ENCODE measurements around the gene PXDN.

PXDN gene

DNA sequence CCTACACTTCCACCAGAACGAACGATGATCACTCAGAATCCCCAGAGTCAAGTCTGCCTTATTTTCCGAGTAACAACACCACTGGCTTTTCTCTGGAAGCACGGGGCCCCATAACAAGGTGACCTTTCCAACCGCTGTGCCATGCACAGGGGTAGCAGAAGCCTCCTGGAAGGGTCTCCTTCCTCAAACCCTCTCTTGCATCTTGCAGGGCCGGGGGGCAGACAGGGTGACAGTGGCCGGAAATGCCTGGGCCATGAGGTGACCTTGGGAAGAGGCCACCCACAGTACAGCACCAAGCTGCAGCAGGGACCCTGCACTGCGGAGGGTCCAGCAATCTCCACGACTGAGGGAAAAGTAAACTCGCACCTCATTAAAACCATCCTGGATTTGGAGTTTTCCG lies 108.5 kb downstream of the PXDN start:
- peaks cover 9% of the 10 kb centered on the region for H3K4me1 ChIP-seq (ENCODE audit: control insufficient read depth, insufficient read depth, low read length, unreplicated experiment)
- peaks cover 17% of the 10 kb centered on the region; the same call in 1 of the 2 replicates for H3K36me3 ChIP-seq (ENCODE audit: insufficient read depth, low read length)

DNA sequence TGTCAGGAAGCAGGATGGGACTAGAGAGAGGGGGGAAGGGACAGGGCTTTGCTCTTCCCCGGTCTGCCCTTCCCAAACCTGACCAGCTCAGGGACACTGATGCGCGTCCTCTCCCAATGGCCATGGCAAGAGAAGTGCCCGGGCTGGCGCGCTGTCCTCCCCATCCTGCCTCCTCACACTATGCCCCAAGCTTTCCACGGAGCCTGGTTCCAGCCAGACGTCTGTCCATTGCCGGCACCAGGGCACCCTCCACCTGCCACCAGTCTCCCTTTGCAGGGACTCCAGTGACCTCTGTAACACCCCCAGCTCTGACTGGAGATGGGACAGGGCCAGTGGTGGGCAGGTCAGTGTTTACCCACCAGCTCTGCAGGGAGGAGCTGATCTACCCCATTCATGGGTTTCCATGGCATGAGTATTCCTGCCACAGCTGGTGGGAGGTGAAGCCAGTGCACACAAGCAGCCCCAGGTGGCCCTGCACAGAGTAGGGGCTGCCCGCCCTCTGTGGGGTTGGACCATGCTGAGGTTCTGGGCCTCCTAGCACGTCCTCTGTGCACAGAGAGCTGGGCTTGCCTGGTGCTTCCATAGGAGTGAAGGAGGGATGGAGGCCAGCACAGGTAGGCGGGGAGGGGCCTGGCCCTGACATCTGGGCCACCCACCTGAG lies 109.5 kb downstream of the PXDN start:
- H2AFZ ChIP-seq (ENCODE audit: low read length, unreplicated experiment), result no peak overlapping the region
- no peaks in the 10 kb centered on the region for H3K79me2 ChIP-seq (ENCODE audit: control insufficient read depth, insufficient read depth, low read length, unreplicated experiment)
- peaks cover 9% of the 10 kb centered on the region for H3K4me1 ChIP-seq (ENCODE audit: control insufficient read depth, insufficient read depth, low read length, unreplicated experiment)
- peaks cover 22% of the 10 kb centered on the region for H3K36me3 ChIP-seq (ENCODE audit: insufficient read depth, low read length)
- H3K4me3 ChIP-seq (ENCODE audit: low read depth, low read length), result no peak overlapping the region
- H3K27me3 ChIP-seq (ENCODE audit: insufficient read depth, low read length), result no peaks in the 10 kb centered on the region
- H3K27ac ChIP-seq (ENCODE audit: low read depth, low read length), result no peak overlapping the region

More for the DNA sequence above, 108.5 kb downstream of the PXDN start:
- Histone ChIP-seq H3K79me2 (ENCODE audit: control insufficient read depth, insufficient read depth, low read length, unreplicated experiment) (no peaks in the 10 kb centered on the region), H3K27ac (ENCODE audit: low read depth, low read length) (no peak overlapping the region), H2AFZ (ENCODE audit: low read length, unreplicated experiment) (no peak overlapping the region), H3K4me3 (ENCODE audit: low read depth, low read length) (no peak overlapping the region), H3K27me3 (ENCODE audit: insufficient read depth, low read length) (no peaks in the 10 kb centered on the region)

DNA sequence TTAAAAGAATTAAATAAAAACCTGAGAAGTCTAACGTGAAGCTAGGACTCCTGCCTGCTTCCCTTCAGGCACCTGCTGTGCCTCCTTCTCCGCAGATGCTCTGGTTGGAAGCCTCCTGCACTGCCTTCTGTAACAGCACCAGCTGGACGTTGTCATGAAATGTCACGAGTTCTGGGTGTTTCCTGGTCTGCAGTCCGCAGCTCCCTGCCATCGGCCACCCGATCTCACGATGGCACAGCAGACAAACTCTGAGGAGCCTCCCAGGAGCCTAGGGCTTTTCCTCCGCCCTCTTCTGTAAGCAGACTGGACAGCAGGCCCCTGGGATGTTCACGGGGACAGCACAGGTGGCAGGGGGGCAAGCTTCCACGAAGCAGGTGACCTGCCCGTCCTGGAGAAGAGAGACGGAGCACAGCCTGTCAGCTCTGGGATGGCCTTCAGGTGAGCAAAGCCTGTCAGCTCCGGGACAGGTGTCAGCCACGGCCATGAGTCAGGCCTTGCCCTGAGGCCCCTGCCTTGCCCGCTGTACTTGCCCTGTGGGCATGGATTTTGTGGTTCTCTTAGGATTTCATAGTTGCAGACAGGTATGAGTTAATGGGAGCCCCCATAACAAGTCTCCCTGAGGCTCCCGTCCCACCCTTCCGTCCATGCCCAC lies 110.3 kb downstream of the PXDN start:
- no peak overlapping the region for H2AFZ ChIP-seq (ENCODE audit: low read length, unreplicated experiment)
- no peaks in the 10 kb centered on the region for H3K27me3 ChIP-seq (ENCODE audit: insufficient read depth, low read length)
- peaks cover 11% of the 10 kb centered on the region for H3K4me1 ChIP-seq (ENCODE audit: control insufficient read depth, insufficient read depth, low read length, unreplicated experiment)
- no peak overlapping the region for H3K27ac ChIP-seq (ENCODE audit: low read depth, low read length)
- H3K4me3 ChIP-seq (ENCODE audit: low read depth, low read length), result no peak overlapping the region
- no peaks in the 10 kb centered on the region for H3K79me2 ChIP-seq (ENCODE audit: control insufficient read depth, insufficient read depth, low read length, unreplicated experiment)
- peaks cover 24% of the 10 kb centered on the region for H3K36me3 ChIP-seq (ENCODE audit: insufficient read depth, low read length)

DNA sequence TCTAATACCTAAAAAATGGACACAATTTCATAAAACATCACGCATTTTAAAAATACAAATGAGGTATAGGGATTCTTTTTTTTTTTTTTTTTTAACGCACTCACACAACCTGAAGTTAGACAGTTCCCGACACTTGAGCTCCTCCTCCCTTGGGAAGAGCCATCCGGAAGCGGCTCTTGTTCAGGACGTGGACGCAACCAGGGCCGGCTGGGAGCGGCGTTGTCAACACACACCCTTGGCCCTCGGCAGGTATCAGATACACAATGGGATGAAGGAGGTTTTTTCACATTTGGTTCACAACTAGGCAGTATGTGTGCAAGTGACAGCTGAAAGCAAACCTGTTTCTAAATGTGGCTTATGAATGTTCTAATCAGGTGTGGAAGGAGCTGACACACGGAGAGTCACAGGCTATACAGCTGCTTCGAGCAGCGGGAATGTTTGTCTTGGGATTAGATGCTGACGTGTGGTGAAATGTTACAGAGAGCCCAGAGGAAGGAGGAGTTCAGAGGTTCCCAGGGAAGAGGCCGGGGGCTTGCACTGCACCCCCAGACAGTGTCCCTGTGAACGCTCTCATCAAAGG lies 111.1 kb downstream of the PXDN start:
- peaks cover 24% of the 10 kb centered on the region for H3K36me3 ChIP-seq (ENCODE audit: insufficient read depth, low read length)
- peaks cover 18% of the 10 kb centered on the region for H3K4me1 ChIP-seq (ENCODE audit: control insufficient read depth, insufficient read depth, low read length, unreplicated experiment)
- no peak overlapping the region for H3K27ac ChIP-seq (ENCODE audit: low read depth, low read length)

DNA sequence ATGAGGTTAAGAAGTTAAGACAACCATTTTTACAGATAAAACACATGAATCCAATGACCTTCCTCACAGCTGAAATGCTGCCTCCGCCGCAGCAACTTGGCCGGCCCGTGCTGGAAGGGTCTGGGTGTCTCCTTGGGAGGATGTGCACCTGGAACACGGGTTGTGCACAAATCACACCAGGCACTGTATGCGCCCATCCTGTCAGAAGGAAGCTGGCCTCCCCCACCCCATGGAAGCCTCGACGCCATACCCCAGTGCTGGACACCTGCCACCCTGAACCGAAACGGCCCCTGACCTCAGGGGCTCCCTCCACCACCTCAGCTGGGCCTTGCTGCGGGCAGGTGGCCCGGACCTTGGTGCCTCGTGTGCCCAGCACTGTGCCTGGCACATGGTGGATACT lies 111.8 kb downstream of the PXDN start:
- H3K36me3 ChIP-seq (ENCODE audit: insufficient read depth, low read length), result peaks cover 24% of the 10 kb centered on the region
- no peak overlapping the region for H2AFZ ChIP-seq (ENCODE audit: low read length, unreplicated experiment)
- H3K27ac ChIP-seq (ENCODE audit: low read depth, low read length), result no peak overlapping the region
- H3K79me2 ChIP-seq (ENCODE audit: control insufficient read depth, insufficient read depth, low read length, unreplicated experiment), result no peaks in the 10 kb centered on the region
- peaks cover 18% of the 10 kb centered on the region for H3K4me1 ChIP-seq (ENCODE audit: control insufficient read depth, insufficient read depth, low read length, unreplicated experiment)
- no peak overlapping the region for H3K4me3 ChIP-seq (ENCODE audit: low read depth, low read length)
- no peaks in the 10 kb centered on the region for H3K27me3 ChIP-seq (ENCODE audit: insufficient read depth, low read length)

More for the DNA sequence above, 111.1 kb downstream of the PXDN start:
- no peaks in the 10 kb centered on the region for H3K27me3 ChIP-seq (ENCODE audit: insufficient read depth, low read length)
- H2AFZ ChIP-seq (ENCODE audit: low read length, unreplicated experiment), result no peak overlapping the region
- no peaks in the 10 kb centered on the region for H3K79me2 ChIP-seq (ENCODE audit: control insufficient read depth, insufficient read depth, low read length, unreplicated experiment)
- no peak overlapping the region for H3K4me3 ChIP-seq (ENCODE audit: low read depth, low read length)

DNA sequence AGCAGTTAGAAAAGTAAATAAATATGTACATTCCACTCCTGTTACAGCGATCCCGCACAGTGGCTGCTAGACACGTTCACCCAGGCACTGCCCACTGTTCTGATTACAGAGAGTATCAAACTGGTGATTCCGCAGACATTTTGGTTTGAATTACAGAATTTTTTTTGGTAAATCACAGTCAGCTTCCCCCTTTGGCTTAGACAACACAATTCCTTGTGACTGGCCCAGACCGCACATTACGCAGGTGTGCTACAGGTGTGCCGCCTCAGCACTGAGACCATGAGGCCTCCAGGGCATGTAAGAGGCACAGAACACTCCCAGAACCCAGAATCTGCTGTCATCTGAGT lies 112.3 kb downstream of the PXDN start:
- H2AFZ ChIP-seq (ENCODE audit: low read length, unreplicated experiment), result no peak overlapping the region
- peaks cover 3% of the 10 kb centered on the region; the same call in 1 of the 2 replicates for H3K27me3 ChIP-seq (ENCODE audit: insufficient read depth, low read length)
- peaks cover 18% of the 10 kb centered on the region for H3K4me1 ChIP-seq (ENCODE audit: control insufficient read depth, insufficient read depth, low read length, unreplicated experiment)
- H3K79me2 ChIP-seq (ENCODE audit: control insufficient read depth, insufficient read depth, low read length, unreplicated experiment), result no peaks in the 10 kb centered on the region
- peak overlapping the region; percentile 7; the same call in 1 of the 2 replicates for H3K27ac ChIP-seq (ENCODE audit: low read depth, low read length)
- H3K36me3 ChIP-seq (ENCODE audit: insufficient read depth, low read length), result peaks cover 24% of the 10 kb centered on the region
- H3K4me3 ChIP-seq (ENCODE audit: low read depth, low read length), result no peak overlapping the region

DNA sequence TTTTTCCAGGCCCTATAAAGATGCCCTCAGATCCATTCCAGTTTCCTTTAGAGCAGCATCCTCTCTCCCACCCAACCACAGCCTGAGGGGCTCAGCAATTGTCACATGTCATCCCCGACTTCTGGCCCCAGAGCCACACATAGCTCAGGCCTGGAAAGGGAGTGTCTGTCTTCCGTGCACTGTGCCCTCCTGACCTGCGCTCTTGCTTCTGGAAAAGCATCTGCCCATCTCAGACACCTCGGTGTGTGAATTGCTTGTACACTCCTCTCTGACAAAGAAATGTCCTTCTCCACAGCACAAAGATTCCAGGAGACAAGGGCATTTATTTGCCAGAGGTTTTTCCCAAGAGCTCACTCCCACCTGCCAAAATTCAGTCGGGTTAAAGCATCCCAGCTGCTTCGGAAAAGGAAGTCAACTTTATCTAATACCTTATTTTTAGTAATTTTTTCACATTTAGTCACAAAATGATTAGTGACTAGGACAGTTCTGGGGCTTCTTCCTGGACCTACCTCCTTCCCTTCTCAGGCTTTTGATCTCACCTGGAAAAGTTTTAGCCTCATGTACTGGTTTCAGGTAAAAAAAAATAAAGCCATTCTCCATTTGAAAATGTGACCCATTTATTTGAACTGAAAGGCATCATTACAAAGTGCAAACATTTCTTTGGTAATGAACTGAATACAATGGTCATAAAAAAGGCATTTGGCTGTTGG lies 112.9 kb downstream of the PXDN start:
- no peak overlapping the region for H2AFZ ChIP-seq (ENCODE audit: low read length, unreplicated experiment)
- no peak overlapping the region for H3K27ac ChIP-seq (ENCODE audit: low read depth, low read length)
- H3K36me3 ChIP-seq (ENCODE audit: insufficient read depth, low read length), result peaks cover 24% of the 10 kb centered on the region

DNA sequence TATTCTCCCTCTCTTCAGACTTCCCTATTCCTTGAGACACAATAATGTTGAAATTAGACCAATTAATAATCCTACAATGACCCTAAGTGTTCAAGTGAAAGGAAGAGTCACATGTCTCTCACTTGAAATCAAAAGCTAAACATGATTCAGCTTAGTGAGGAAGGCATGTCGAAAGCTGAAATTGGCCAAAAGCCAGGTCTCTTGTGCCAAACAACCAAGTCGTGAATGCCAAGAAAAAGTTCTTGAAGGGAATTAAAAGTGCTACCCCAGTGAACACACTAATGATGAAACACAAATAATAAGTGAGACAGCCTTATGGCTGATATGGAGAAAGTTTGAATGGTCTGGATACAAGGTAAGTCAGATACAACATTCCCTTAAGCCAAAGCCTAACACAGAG lies 115.4 kb downstream of the PXDN start:
- no peak overlapping the region for H3K4me3 ChIP-seq (ENCODE audit: low read depth, low read length)
- peaks cover 20% of the 10 kb centered on the region for H3K36me3 ChIP-seq (ENCODE audit: insufficient read depth, low read length)
- H2AFZ ChIP-seq (ENCODE audit: low read length, unreplicated experiment), result no peak overlapping the region
- peaks cover 24% of the 10 kb centered on the region for H3K4me1 ChIP-seq (ENCODE audit: control insufficient read depth, insufficient read depth, low read length, unreplicated experiment)
- H3K27ac ChIP-seq (ENCODE audit: low read depth, low read length), result peak overlapping the region; percentile 30; the same call in 1 of the 2 replicates
- H3K27me3 ChIP-seq (ENCODE audit: insufficient read depth, low read length), result peaks cover 10% of the 10 kb centered on the region; the same call in 1 of the 2 replicates
- no peaks in the 10 kb centered on the region for H3K79me2 ChIP-seq (ENCODE audit: control insufficient read depth, insufficient read depth, low read length, unreplicated experiment)

More for the DNA sequence above, 112.9 kb downstream of the PXDN start:
- peaks cover 5% of the 10 kb centered on the region; the same call in 1 of the 2 replicates for H3K27me3 ChIP-seq (ENCODE audit: insufficient read depth, low read length)
- no peaks in the 10 kb centered on the region for H3K79me2 ChIP-seq (ENCODE audit: control insufficient read depth, insufficient read depth, low read length, unreplicated experiment)
- H3K4me3 ChIP-seq (ENCODE audit: low read depth, low read length), result no peak overlapping the region
- H3K4me1 ChIP-seq (ENCODE audit: control insufficient read depth, insufficient read depth, low read length, unreplicated experiment), result peaks cover 18% of the 10 kb centered on the region

DNA sequence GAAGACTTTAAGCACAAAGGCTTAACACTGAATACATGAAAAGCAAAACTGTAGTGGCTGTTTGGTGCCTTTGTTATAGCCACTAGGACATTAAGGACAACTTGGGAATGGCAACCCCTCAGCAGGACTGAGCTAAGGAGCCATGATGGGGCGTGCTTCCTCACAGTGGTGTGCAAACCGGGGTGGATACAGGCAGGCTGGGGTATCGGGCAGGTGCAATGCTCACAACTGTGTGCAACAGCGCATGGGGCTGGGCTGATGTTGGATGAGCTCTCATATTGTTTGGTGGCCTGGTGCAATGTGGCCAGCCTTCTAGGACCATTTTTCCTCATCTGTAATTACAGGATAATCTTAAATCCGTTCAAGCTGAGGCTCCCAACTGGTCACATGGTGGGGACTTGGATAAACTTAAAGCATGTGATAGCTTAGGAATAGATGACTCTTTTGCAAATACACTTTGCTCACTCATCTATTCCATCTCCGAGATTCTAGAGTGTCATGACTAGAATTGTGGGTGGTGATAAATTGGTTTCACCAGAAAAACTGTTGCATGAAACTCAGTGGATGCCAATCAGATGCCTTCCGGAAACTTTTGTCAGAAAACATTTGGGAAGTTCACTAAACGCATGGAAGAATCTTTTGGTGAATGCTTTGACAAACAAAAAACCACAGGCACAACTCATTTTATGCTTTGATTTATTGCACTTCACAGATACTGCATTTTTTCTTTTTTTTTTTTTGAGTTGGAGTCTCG lies 116.5 kb downstream of the PXDN start:
- peaks cover 24% of the 10 kb centered on the region for H3K4me1 ChIP-seq (ENCODE audit: control insufficient read depth, insufficient read depth, low read length, unreplicated experiment)
- peaks cover 10% of the 10 kb centered on the region; the same call in 1 of the 2 replicates for H3K27me3 ChIP-seq (ENCODE audit: insufficient read depth, low read length)
- no peak overlapping the region for H3K4me3 ChIP-seq (ENCODE audit: low read depth, low read length)
- H2AFZ ChIP-seq (ENCODE audit: low read length, unreplicated experiment), result no peak overlapping the region
- H3K36me3 ChIP-seq (ENCODE audit: insufficient read depth, low read length), result peaks cover 13% of the 10 kb centered on the region
- no peaks in the 10 kb centered on the region for H3K79me2 ChIP-seq (ENCODE audit: control insufficient read depth, insufficient read depth, low read length, unreplicated experiment)
- H3K27ac ChIP-seq (ENCODE audit: low read depth, low read length), result no peak overlapping the region

DNA sequence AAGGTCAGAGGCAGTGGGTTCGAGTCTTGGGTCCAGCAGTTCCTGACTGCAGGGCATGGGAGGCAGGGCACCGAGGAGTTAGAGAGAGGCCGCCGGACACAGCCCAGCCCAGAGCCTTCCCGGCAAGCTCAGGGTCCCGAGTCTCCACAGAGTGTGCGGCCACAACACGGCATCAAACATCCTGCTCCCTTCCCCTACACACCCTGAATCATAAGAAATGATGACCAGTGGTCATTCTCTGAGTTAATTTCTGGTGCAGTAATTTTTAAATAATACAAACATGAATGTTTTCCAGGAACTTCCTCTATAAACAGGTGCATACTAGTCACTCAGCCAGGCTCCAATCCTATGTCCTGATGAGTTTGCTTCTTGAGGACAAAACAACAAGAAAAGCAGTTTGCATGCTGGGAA lies 118.0 kb downstream of the PXDN start:
- peaks cover 10% of the 10 kb centered on the region; the same call in 1 of the 2 replicates for H3K27me3 ChIP-seq (ENCODE audit: insufficient read depth, low read length)
- H3K79me2 ChIP-seq (ENCODE audit: control insufficient read depth, insufficient read depth, low read length, unreplicated experiment), result no peaks in the 10 kb centered on the region
- no peak overlapping the region for H3K27ac ChIP-seq (ENCODE audit: low read depth, low read length)
- H3K4me1 ChIP-seq (ENCODE audit: control insufficient read depth, insufficient read depth, low read length, unreplicated experiment), result peaks cover 15% of the 10 kb centered on the region
- H3K4me3 ChIP-seq (ENCODE audit: low read depth, low read length), result no peak overlapping the region
- no peak overlapping the region for H2AFZ ChIP-seq (ENCODE audit: low read length, unreplicated experiment)
- H3K36me3 ChIP-seq (ENCODE audit: insufficient read depth, low read length), result peaks cover 7% of the 10 kb centered on the region

All from ACC112 (cell line).